ENCODE measurements around the gene RNF223. TPM values are rescaled to one million over a fixed set of nuclear protein-coding genes. Genes with fewer than 3 reads are reported as not detected.

RNF223 gene
- total RNA-seq, 1 experiment from 2014 or later, result 6.3 TPM

- H3K9me3 ChIP-seq (ENCODE audit: control insufficient read depth in 1 of 2, insufficient read depth in 1 of 2, low read depth in 1 of 2, low read length in 2 of 2), result no peaks in the 10 kb centered on the region
- H3K36me3 ChIP-seq (ENCODE audit: control insufficient read depth in 1 of 2, insufficient read depth in 2 of 2, low read length in 2 of 2), result peaks cover 0 to 10% of the 10 kb centered on the region in 2 experiments; a peak in 2 of 4 replicates
- peaks cover 3 to 9% of the 10 kb centered on the region in 2 experiments; a peak in 3 of 4 replicates for H3K4me1 ChIP-seq (ENCODE audit: control insufficient read depth in 1 of 2, insufficient read depth in 2 of 2, low read length in 2 of 2)
- no TSS peak for BruUV-seq (replicated peaks)
- TF ChIP-seq MAX (IDR thresholded peaks at IDR 0.05), result no peak
- no peak for TF ChIP-seq EZH2 (IDR thresholded peaks at IDR 0.05)
- TF ChIP-seq YY1 (IDR thresholded peaks at IDR 0.05; ENCODE audit: extremely low read depth, insufficient replicate concordance, low read depth, low read length), result no peak
- TF ChIP-seq ZFX (IDR thresholded peaks at IDR 0.05), result no peak
- no peak for TF ChIP-seq CTCF (IDR thresholded peaks at IDR 0.05 in 2 of 3, conservative IDR thresholded peaks at IDR 0.05 in 1 of 3; ENCODE audit: borderline replicate concordance in 1 of 3, insufficient read depth in 1 of 3, low read depth in 2 of 3, low read length in 2 of 3)
- TF ChIP-seq POLR2AphosphoS5 (IDR thresholded peaks at IDR 0.05; ENCODE audit: low read depth, low read length), result no peak
- TF ChIP-seq SP1 (IDR thresholded peaks at IDR 0.05; ENCODE audit: low read depth), result no peak
- TF ChIP-seq CBX3 (IDR thresholded peaks at IDR 0.05; ENCODE audit: low read depth), result no peak
- no peak for TF ChIP-seq REST (IDR thresholded peaks at IDR 0.05; ENCODE audit: low read depth)
- TF ChIP-seq SIN3A (IDR thresholded peaks at IDR 0.05; ENCODE audit: low read depth), result no peak
- no peak for TF ChIP-seq ZNF274 (IDR thresholded peaks at IDR 0.05; ENCODE audit: low read depth, low read length)
- TF ChIP-seq ELF1 (IDR thresholded peaks at IDR 0.05; ENCODE audit: borderline replicate concordance, low read depth), result no peak
- TF ChIP-seq POLR2A (IDR thresholded peaks at IDR 0.05; ENCODE audit: borderline replicate concordance, extremely low read depth, insufficient read depth, insufficient read length), result no peak
- CTCF ChIA-PET, result no interaction called here
- no peak for ATAC-seq
- H3K79me2 ChIP-seq (ENCODE audit: insufficient read depth, low read length), result peaks cover 43% of the 10 kb centered on the region
- peak overlapping the region; percentile 90 for H3K4me2 ChIP-seq (ENCODE audit: low read length)
- RAD21 ChIA-PET (ENCODE audit: low non-redundant PET in 1 of 2, low total read pairs in 2 of 2, uncharacterized antibody in 2 of 2, unreplicated experiment in 2 of 2), result no interaction called here
- peak overlapping the region; percentile 63 to 74 for H3K4me3 ChIP-seq (replicated peaks in 1 of 2; ENCODE audit: low read depth in 1 of 2, low read length in 2 of 2)
- peak overlapping the region; percentile 75 for H3K9ac ChIP-seq (ENCODE audit: low read length)
- no peak overlapping the region for H2AFZ ChIP-seq (ENCODE audit: low read depth, low read length, poor library complexity, severe bottlenecking)
- H3K27ac ChIP-seq (ENCODE audit: low read depth, low read length), result peak overlapping the region; percentile 64; the same call in 1 of the 2 replicates
- no peak for DNase-seq (ENCODE audit: low read depth, low spot score)
- no peaks in the 10 kb centered on the region for H3K9me2 ChIP-seq (ENCODE audit: insufficient read depth)
- H4K20me1 ChIP-seq (ENCODE audit: insufficient read depth), result no peaks in the 10 kb centered on the region
- intact Hi-C loops (cut with micrococcal nuclease), result loop anchor here (5.0 kb wide), 1 partner anchor 138 kb away; no protein-coding TSS in a partner anchor
- H3K27me3 ChIP-seq (ENCODE audit: insufficient read depth, low read length), result no peaks in the 10 kb centered on the region
- POLR2A ChIA-PET, result interaction anchor here (0.7 kb wide), 1 partner anchor 8 kb away, joined by 4 read pairs; no protein-coding TSS in a partner anchor
Observed at GRCh38 chr1:1115136-1115785, 41.2 kb upstream of the RNF223 start.
